HuH-7 (cell line): ENCODE measurements around the gene HECW1.
"Not testable (repeated sequence)": the region's sequence is repeated elsewhere in the genome, so short reads cannot be mapped to it uniquely, and the experiment has no call there.

Source experiments
- DNase-seq: peaks from one replicate; pipeline ENCODE4 v3.0.0; 2011; ENCODE audit warnings: low spot score

HECW1 gene

GRCh38 chr7:43208242-43208641 lies 95.8 kb downstream of the HECW1 start:
- DNase-seq, result no peak

GRCh38 chr7:43210539-43210938 lies 98.1 kb downstream of the HECW1 start:
- DNase-seq, result not testable (repeated sequence)

GRCh38 chr7:43211286-43211685 lies 98.8 kb downstream of the HECW1 start:
- peak; percentile 18 for DNase-seq

- DNase-seq, result no peak
Measured at GRCh38 chr7:43211693-43212092, 99.2 kb downstream of the HECW1 start.

GRCh38 chr7:43212921-43213320 lies 100.5 kb downstream of the HECW1 start:
- DNase-seq, result no peak

GRCh38 chr7:43215061-43215460 lies 102.6 kb downstream of the HECW1 start:
- no peak for DNase-seq

- no peak for DNase-seq
Measured at GRCh38 chr7:43217055-43217454, 104.6 kb downstream of the HECW1 start.

- DNase-seq, result not testable (repeated sequence)
Measured at GRCh38 chr7:43218901-43219300, 106.5 kb downstream of the HECW1 start.

GRCh38 chr7:43220250-43220649 lies 107.8 kb downstream of the HECW1 start:
- no peak for DNase-seq

- no peak for DNase-seq
Measured at GRCh38 chr7:43220742-43221141, 108.3 kb downstream of the HECW1 start.

GRCh38 chr7:43229801-43230200 lies 117.4 kb downstream of the HECW1 start:
- no peak for DNase-seq

- DNase-seq, result no peak
Measured at GRCh38 chr7:43232366-43232765, 119.9 kb downstream of the HECW1 start.

GRCh38 chr7:43234073-43234472 lies 121.6 kb downstream of the HECW1 start:
- DNase-seq, result no peak

- no peak for DNase-seq
Measured at GRCh38 chr7:43234968-43235367, 122.5 kb downstream of the HECW1 start.

- no peak for DNase-seq
Measured at GRCh38 chr7:43240565-43240964, 128.1 kb downstream of the HECW1 start.

- no peak for DNase-seq
Measured at GRCh38 chr7:43242628-43243255, 130.3 kb downstream of the HECW1 start.

- no peak for DNase-seq
Measured at GRCh38 chr7:43244232-43244631, 131.8 kb downstream of the HECW1 start.

- no peak for DNase-seq
Measured at GRCh38 chr7:43244784-43245183, 132.3 kb downstream of the HECW1 start.

GRCh38 chr7:43247757-43248156 lies 135.3 kb downstream of the HECW1 start:
- no peak for DNase-seq

- DNase-seq, result no peak
Measured at GRCh38 chr7:43248553-43248952, 136.1 kb downstream of the HECW1 start.

GRCh38 chr7:43248961-43249822 lies 136.7 kb downstream of the HECW1 start:
- peak; percentile 64 for DNase-seq

GRCh38 chr7:43249823-43250145 lies 137.3 kb downstream of the HECW1 start:
- DNase-seq, result no peak

GRCh38 chr7:43260980-43261878 lies 148.8 kb downstream of the HECW1 start:
- peak; percentile 59 for DNase-seq
